IMR-90 (cell line): ENCODE data around the gene F13A1. TPM values are rescaled to one million over a fixed set of nuclear protein-coding genes. Genes with fewer than 3 reads are reported as not detected.

ENCODE experiments used
- ATAC-seq: fragments of 200-7000 bp; cut with Tn5 transposase; 2 replicates; pipeline ENCODE4 v1.9.1; 2020; ENCODE audit warnings: low read depth, mild to moderate bottlenecking, moderate library complexity
- BruUV-seq: library from RNA; stranded (reverse); fragments of 400-500 nt; replicated peaks from 2 replicates; lab custom pipeline; 2021; lab: Mats Ljungman, UMichigan
- CTCF ChIA-PET: fragments of 300-600 bp; formaldehyde crosslinking; extraction: SDS; loops from one replicate; lab custom pipeline; 2021; ENCODE audit warnings: antibody characterized with exemption; lab: Yijun Ruan, JAX
- POLR2A ChIA-PET: fragments of 300-600 bp; sonication (Branson Sonifier 250); formaldehyde crosslinking; loops from one replicate; lab custom pipeline; 2022; ENCODE audit warnings: antibody characterized with exemption; ENCODE audit not compliant: unreplicated experiment; lab: Charles Lee
- DNase-seq: peaks from one replicate; pipeline ENCODE4 v3.0.0; 2013
- H2AFZ ChIP-seq: replicated peaks from 2 replicates; pipeline ENCODE3; 2013; ENCODE audit warnings: low read length, mild to moderate bottlenecking; ENCODE audit not compliant: poor library complexity
- H2AK5ac ChIP-seq: 2 replicates; pipeline ENCODE4 v1.6.1; 2013; ENCODE audit warnings: low read depth, low read length, inconsistent platforms
- H2AK9ac ChIP-seq: replicated peaks from 2 replicates; pipeline ENCODE3; 2013; ENCODE audit warnings: mild to moderate bottlenecking, low read depth, low read length, moderate library complexity; ENCODE audit not compliant: poor library complexity
- H2BK120ac ChIP-seq: 2 replicates; pipeline ENCODE4 v1.6.1; 2013; ENCODE audit warnings: low read depth, low read length, inconsistent platforms
- H2BK15ac ChIP-seq: 3 replicates; pipeline ENCODE4 v1.6.1; 2013; ENCODE audit warnings: low read depth, low read length, inconsistent platforms
- H2BK20ac ChIP-seq: 2 replicates; pipeline ENCODE4 v1.6.1; 2013; ENCODE audit warnings: low read depth, mild to moderate bottlenecking, inconsistent platforms, low read length, moderate library complexity
- H2BK5ac ChIP-seq: 2 replicates; pipeline ENCODE4 v1.6.1; 2013; ENCODE audit warnings: mild to moderate bottlenecking, low read depth, low read length, inconsistent platforms; ENCODE audit not compliant: poor library complexity, severe bottlenecking
- H3K14ac ChIP-seq: replicated peaks from 2 replicates; pipeline ENCODE4 v1.6.1; 2013; ENCODE audit warnings: low read depth, low read length, inconsistent platforms
- H3K18ac ChIP-seq: 2 replicates; pipeline ENCODE4 v1.6.1; 2013; ENCODE audit warnings: low read depth, low read length, control low read depth
- H3K23ac ChIP-seq: 2 replicates; pipeline ENCODE4 v1.6.1; 2013; ENCODE audit warnings: low read depth, low read length, inconsistent platforms
- H3K27ac ChIP-seq: 2 replicates; pipeline ENCODE4 v1.5.1; 2013; ENCODE audit warnings: mild to moderate bottlenecking, control low read depth, low read length; ENCODE audit not compliant: insufficient read depth
- H3K27me3 ChIP-seq: 2 replicates; pipeline ENCODE4 v1.6.1; 2013; ENCODE audit warnings: low read length; ENCODE audit not compliant: control insufficient read depth, insufficient read depth
- H3K36me3 ChIP-seq: 2 replicates; pipeline ENCODE4 v1.6.1; 2013; ENCODE audit warnings: low read length, mixed read lengths; ENCODE audit not compliant: control insufficient read depth, insufficient read depth
- H3K4ac ChIP-seq: 2 replicates; pipeline ENCODE4 v1.6.1; 2013; ENCODE audit warnings: low read depth, low read length, inconsistent platforms
- H3K4me1 ChIP-seq: 2 replicates; pipeline ENCODE4 v1.6.1; 2013; ENCODE audit warnings: low read length, mixed read lengths; ENCODE audit not compliant: control insufficient read depth, insufficient read depth
- H3K4me2 ChIP-seq: 2 replicates; pipeline ENCODE4 v1.6.1; 2013; ENCODE audit warnings: low read depth, mild to moderate bottlenecking, control low read depth, low read length, moderate library complexity
- H3K4me3 ChIP-seq: 2 replicates; pipeline ENCODE4 v1.5.1; 2013; ENCODE audit warnings: low read depth, mild to moderate bottlenecking, control low read depth, low read length, moderate library complexity; ENCODE audit not compliant: insufficient read depth
- H3K56ac ChIP-seq: 2 replicates; pipeline ENCODE4 v1.6.1; 2013; ENCODE audit warnings: low read length, inconsistent platforms; ENCODE audit not compliant: insufficient read depth; ENCODE audit errors: extremely low read depth
- H3K79me1 ChIP-seq, 2 experiments: 2 replicates each; pipeline ENCODE4 v1.6.1; 2013; ENCODE audit warnings: low read length in 2 of 2, inconsistent platforms in 1 of 2, low read depth in 1 of 2
- H3K9ac ChIP-seq: 2 replicates; pipeline ENCODE4 v1.6.1; 2013; ENCODE audit warnings: low read depth, low read length, control low read depth
- H3K9me1 ChIP-seq: 2 replicates; pipeline ENCODE4 v1.6.1; 2013; ENCODE audit warnings: low read length, inconsistent platforms; ENCODE audit not compliant: insufficient read depth
- H3K9me3 ChIP-seq: 2 replicates; pipeline ENCODE4 v1.6.1; 2013; ENCODE audit warnings: low read length; ENCODE audit not compliant: control insufficient read depth, insufficient read depth
- H4K20me1 ChIP-seq: 2 replicates; pipeline ENCODE4 v1.6.1; 2013; ENCODE audit warnings: low read length, inconsistent platforms; ENCODE audit not compliant: insufficient read depth
- H4K5ac ChIP-seq: 2 replicates; pipeline ENCODE4 v1.6.1; 2013; ENCODE audit warnings: mild to moderate bottlenecking, low read depth, low read length, control low read depth
- H4K8ac ChIP-seq, 2 experiments: 2 replicates each; pipeline ENCODE4 v1.6.1; 2013; ENCODE audit warnings: low read depth in 2 of 2, low read length in 2 of 2, control low read depth in 1 of 2, inconsistent platforms in 1 of 2
- H4K91ac ChIP-seq: 2 replicates; pipeline ENCODE4 v1.6.1; 2013; ENCODE audit warnings: low read depth, low read length, inconsistent platforms; ENCODE audit not compliant: insufficient read depth
- CEBPB ChIP-seq: IDR thresholded peaks from 2 replicates; pipeline ENCODE4 v1.6.1; 2012; ENCODE audit warnings: low read depth, low read length, improper control_type of control experiment
- MAZ ChIP-seq: IDR thresholded peaks from 2 replicates; pipeline ENCODE4 v1.6.1; 2012; ENCODE audit warnings: low read depth, mild to moderate bottlenecking, low read length, improper control_type of control experiment, moderate library complexity, borderline replicate concordance
- NFE2L2 ChIP-seq: fragments of 150-350 bp; IDR thresholded peaks from 2 replicates; pipeline ENCODE4 v1.6.1; 2016; ENCODE audit warnings: low read depth, mild to moderate bottlenecking, low read length
- RCOR1 ChIP-seq: IDR thresholded peaks from 2 replicates; pipeline ENCODE4 v1.6.1; 2012; ENCODE audit warnings: mild to moderate bottlenecking, low read length, improper control_type of control experiment; ENCODE audit not compliant: insufficient replicate concordance
- WGBS, 2 experiments: methylation state at CpG; one replicate each; pipeline versions ENCODE4 v1.1.5 to v1.1.7; 2013; ENCODE audit warnings: missing lambda C conversion rate in 2 of 2; ENCODE audit not compliant: insufficient read length in 1 of 2; ENCODE audit errors: extremely low coverage in 2 of 2; 5-methylcytosine and 5-hydroxymethylcytosine counted together
- dilution Hi-C: fragments of 300-500 bp; cut with HindIII; formaldehyde crosslinking; loops from one replicate; pipeline ENCODE4 v1.14.3; 2018; ENCODE audit warnings: low sequenced_read_pairs; ENCODE audit not compliant: unreplicated experiment
- in situ Hi-C: fragments of 300-500 bp; cut with MboI; formaldehyde crosslinking; loops from 3 replicates; pipeline ENCODE4 v1.14.3; 2019; ENCODE audit warnings: low sequenced_read_pairs, inconsistent platforms, mixed read lengths
- intact Hi-C: fragments of 100-400 bp; cut with micrococcal nuclease; formaldehyde crosslinking; loops from 2 replicates; pipeline ENCODE4 v1.10.0; 2022
- polyA plus RNA-seq, 3 experiments: library from polyadenylated mRNA; depleted of rRNA; stranded (reverse); fragments of >200 nt; gene quantifications; 2 replicates each; pipeline ENCODE4 v1.2.3, GENCODE V29; 2012; ENCODE audit warnings: low replicate concordance in 1 of 3
- total RNA-seq: library from RNA; depleted of rRNA; stranded (reverse); fragments of >200 nt; gene quantifications from 2 replicates; pipeline ENCODE4 v1.2.3, GENCODE V29; 2012
- TF ChIP-seq, protein P1 (sequence below): fragments of 150-350 bp; IDR thresholded peaks from 2 replicates; pipeline ENCODE4 v1.6.1; 2017; ENCODE audit warnings: mild to moderate bottlenecking, antibody characterized with exemption, low read length, low read depth
- TF ChIP-seq, protein P2 (sequence below): fragments of 150-350 bp; IDR thresholded peaks from 2 replicates; pipeline ENCODE4 v1.6.1; 2016; ENCODE audit warnings: low read depth, mild to moderate bottlenecking, low read length, moderate library complexity, borderline replicate concordance

F13A1 gene
- total and polyA plus RNA-seq, 2 of the 4 experiments (the other 2 are of a cell fraction): not detected

DNA sequence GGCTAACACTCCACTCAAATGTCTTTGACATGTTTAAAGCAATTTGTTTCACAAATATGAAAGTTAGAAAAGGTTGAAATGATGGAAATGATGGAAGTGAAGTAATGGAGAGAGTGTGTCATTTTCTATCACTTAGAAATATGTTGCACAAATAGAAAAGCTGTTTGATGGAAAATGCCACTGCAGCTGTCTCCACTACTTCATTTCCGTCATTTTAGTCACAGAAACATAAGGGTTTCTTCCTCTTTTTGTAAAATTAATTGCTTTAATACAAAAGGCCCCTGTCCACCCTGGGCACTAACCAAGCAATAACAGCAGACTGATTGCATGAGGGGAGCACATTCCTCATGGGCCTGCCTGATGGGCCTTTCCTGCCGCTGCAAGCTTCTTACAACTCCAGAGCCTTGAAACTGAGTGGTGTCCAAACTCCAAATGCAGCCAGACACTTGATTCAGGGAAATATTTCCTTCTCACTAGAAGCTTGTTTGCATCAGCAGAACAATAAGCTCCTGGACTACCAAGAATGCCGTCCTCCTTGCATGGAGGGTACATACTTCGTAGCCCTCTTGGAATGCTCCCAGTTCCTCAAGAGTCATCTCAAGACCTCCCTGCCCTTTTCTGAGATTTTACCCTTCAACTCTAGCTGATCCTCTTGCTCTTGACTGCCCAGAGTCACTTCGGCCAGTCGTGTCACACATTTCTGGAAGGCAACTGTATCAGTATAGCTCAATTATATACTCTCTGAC, 36.1 kb downstream of the F13A1 start:
- Histone ChIP-seq H4K5ac (no peak overlapping the region), H2AK9ac (no peak overlapping the region), H3K36me3 (no peaks in the 10 kb centered on the region), H2AK5ac (no peak overlapping the region), H3K4me1 (no peaks in the 10 kb centered on the region), H3K4ac (no peak overlapping the region), H3K27ac (no peak overlapping the region), H3K9ac (no peak overlapping the region), H2BK20ac (no peak overlapping the region), H4K8ac (no peak overlapping the region), H3K56ac (no peak overlapping the region), H3K4me3 (no peak overlapping the region), H3K79me1 (no peaks in the 10 kb centered on the region), H4K91ac (no peak overlapping the region), H3K9me3 (peaks cover 21% of the 10 kb centered on the region; the same call in 1 of the 2 replicates), H2BK5ac (no peak overlapping the region), H3K23ac (no peak overlapping the region), H2BK15ac (no peak overlapping the region), H3K18ac (no peak overlapping the region), H3K27me3 (no peaks in the 10 kb centered on the region), H3K4me2 (no peak overlapping the region), H2BK120ac (no peak overlapping the region), H3K9me1 (no peaks in the 10 kb centered on the region), H4K20me1 (no peaks in the 10 kb centered on the region), H3K14ac (no peak overlapping the region), H2AFZ (no peak overlapping the region)
- in situ Hi-C loops: no loop called here
- TF ChIP-seq, protein P1, sequence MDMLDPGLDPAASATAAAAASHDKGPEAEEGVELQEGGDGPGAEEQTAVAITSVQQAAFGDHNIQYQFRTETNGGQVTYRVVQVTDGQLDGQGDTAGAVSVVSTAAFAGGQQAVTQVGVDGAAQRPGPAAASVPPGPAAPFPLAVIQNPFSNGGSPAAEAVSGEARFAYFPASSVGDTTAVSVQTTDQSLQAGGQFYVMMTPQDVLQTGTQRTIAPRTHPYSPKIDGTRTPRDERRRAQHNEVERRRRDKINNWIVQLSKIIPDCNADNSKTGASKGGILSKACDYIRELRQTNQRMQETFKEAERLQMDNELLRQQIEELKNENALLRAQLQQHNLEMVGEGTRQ: no peak
- TF ChIP-seq, protein P2, sequence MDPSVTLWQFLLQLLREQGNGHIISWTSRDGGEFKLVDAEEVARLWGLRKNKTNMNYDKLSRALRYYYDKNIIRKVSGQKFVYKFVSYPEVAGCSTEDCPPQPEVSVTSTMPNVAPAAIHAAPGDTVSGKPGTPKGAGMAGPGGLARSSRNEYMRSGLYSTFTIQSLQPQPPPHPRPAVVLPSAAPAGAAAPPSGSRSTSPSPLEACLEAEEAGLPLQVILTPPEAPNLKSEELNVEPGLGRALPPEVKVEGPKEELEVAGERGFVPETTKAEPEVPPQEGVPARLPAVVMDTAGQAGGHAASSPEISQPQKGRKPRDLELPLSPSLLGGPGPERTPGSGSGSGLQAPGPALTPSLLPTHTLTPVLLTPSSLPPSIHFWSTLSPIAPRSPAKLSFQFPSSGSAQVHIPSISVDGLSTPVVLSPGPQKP: no peak
- no peak for TF ChIP-seq RCOR1
- TF ChIP-seq MAZ: no peak
- TF ChIP-seq CEBPB: no peak
- TF ChIP-seq NFE2L2: no peak
- intact Hi-C loops: no loop called here
- DNase-seq: no peak
- BruUV-seq: no TSS peak
- no CpG with 5 or more reads among the region's 6 CpGs for WGBS, 2 experiments
- POLR2A ChIA-PET: no interaction called here
- no peak for ATAC-seq
- dilution Hi-C loops: no loop called here
- CTCF ChIA-PET: no interaction called here
